Activated gamma-delta T cell treated with anti-CD3 and anti-CD28 coated beads, Interleukin-2, amount 50 U/mL, for 16 hours (primary cell): ENCODE data around the gene TRIM49B.
"Not testable (repeated sequence)": the region's sequence is repeated elsewhere in the genome, so short reads cannot be mapped to it uniquely, and the experiment has no call there.

Experiments used
- DNase-seq: peaks from one replicate; pipeline ENCODE4 v3.0.0-alpha.2; 2020; ENCODE audit warnings: low read depth

TRIM49B gene, protein sequence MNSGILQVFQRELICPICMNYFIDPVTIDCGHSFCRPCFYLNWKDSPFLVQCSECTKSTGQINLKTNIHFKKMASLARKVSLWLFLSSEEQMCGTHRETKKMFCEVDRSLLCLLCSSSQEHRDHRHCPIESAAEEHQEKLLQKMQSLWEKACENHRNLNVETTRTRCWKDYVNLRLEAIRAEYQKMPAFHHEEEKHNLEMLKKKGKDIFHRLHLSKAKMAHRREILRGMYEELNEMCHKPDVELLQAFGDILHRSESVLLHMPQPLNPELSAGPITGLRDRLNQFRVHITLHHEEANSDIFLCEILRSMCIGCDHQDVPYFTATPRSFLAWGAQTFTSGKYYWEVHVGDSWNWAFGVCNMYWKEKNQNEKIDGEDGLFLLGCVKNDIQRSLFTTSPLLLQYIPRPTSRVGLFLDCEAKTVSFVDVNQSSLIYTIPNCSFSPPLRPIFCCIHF

DNA sequence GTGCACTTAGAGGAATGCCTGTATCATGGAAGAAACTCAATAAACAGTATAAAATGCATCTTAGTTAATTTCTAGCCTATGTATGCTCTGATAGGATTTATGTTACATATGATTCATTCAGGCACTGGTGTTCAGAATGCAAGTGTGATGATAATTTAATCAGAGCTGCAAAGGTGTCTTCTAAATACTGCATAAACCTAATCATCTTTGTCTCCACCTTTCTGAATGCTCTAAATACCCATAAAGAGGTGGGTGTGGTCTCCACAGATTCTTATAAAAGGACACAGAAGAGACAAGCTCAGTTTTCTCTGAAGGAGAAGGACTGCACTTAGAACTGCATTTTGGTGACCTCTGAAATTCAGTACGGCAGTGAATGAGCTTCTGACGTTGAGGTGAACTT, at the start of gene TRIM49B:
TRIM49B (plus strand) TSS at position 301 of the 400 bp plus-strand sequence. CDS start 2,777 bp downstream, outside the sequence.
- not testable (repeated sequence) for DNase-seq

DNA sequence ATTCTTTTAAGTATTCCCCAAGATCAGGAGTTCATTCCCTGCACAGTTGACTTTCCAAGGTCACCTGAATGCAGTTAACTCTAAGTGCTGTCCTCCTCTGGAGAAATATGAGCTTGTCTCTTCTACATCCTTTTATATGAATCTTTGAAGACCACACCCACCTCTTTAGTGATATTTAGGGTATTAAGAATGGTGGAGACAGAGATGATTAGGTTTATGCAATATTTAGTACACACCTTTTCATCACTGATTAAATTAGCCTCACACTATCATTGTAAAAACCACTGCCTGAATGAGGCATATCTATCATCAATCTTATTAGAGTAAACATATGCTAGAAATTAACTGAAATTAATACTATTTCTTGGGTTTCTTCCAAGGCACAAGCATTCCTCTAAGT, 44.8 kb upstream of the TRIM49B start, which contains the start of gene TRIM51G:
TRIM51G (minus strand) TSS at position 101 of the 400 bp plus-strand sequence. CDS start 2,190 bp downstream, outside the sequence.
- DNase-seq = not testable (repeated sequence)

DNA sequence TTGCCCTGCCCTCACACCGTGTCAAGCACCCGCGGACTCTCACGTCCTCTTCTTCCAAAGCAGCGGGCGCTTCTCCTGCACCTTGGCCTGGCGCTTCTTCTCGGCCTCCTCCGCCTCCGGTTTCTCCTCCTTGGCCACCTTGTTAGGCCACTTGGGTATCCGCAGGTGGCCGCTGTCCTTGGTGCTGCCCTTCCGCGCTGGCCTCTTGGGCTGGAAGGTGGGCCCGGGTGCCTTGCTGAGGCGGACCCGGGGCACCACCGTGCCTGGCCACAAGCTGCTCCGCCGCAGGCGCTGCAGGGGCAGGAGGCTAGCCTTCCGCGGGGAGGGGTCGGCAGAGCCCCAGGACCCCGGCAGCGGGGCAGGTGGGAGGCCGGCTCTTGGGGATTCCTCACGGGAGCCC, 19.6 kb downstream of the TRIM49B start:
- not testable (repeated sequence) for DNase-seq

DNA sequence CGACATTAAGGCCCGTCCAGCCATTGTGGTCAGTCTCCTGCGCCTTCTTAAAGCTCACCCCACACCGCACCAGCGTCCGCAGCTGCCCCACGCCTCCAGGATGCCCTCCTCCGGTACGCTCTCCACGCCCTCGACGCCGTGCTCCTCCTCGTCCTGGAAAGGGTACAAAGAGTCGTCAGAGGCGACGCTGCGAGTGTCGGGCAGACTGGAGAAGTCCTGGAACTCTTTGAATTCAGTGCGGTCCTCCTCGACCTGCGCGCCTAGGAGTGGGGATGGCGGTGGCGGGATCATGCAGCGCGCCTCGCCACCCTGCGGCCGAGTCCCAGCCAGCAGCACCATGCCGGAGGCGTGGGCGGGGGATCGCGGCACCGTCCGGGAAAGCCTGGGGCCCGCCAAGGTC, 21.2 kb downstream of the TRIM49B start:
- DNase-seq = not testable (repeated sequence)

DNA sequence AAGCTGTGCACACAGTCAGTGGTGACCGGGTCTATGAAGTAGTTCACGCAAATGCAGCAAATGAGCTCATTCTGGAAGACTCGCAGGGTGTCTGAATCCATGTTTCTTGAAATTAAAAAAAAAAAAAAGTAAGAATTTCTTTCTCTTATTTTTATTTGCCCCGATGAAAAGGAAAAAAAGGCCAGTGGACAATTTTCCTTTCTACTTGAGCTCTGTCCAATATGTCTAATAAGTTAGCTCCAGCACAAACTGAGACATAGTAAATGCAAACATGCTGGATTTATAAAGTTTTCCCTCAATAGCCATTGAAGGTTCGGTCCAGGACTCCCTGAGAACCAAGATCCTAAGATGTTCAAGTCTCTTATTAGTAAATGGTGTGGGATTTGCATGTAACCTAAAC, 30.4 kb downstream of the TRIM49B start, which contains the start of gene TRIM64C:
TRIM64C (minus strand) TSS at position 101 of the 400 bp plus-strand sequence; CDS start at position 101, 0 bp downstream.
- not testable (repeated sequence) for DNase-seq

DNA sequence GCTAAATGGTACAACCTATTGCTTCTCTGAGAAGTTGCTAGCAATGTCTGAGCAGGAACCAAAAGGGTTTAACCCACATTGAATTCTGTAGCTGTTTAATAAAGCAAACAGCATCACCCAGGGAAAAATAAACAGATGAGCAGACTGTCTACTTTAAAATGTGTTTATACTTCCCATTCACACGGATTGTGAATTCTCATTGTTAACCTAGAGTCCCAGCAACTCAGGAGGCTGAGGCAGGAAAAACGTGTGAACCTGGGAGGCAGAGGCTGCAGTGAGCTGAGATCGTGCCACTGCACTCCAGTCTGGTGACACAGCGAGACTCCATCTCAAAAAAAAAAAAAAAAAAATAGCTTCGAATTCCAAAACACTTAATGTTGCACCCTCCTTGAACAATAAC, 41.3 kb downstream of the TRIM49B start:
- not testable (repeated sequence) for DNase-seq
